Activated naive CD4-positive, alpha-beta T cell treated with anti-CD3 and anti-CD28 coated beads, Interleukin-2, amount 10 ng/mL, durations not matched to agents 7 days and 5 days (primary cell): ENCODE results near the gene ADK.

Experiments used
- CTCF ChIA-PET: fragments of 350-600 bp; sonication (Branson Sonifier 250); formaldehyde crosslinking; loops from one replicate; lab custom pipeline; 2021; ENCODE audit warnings: antibody characterized with exemption; lab: Charles Lee
- DNase-seq: peaks from one replicate; pipeline ENCODE4 v3.0.0-alpha.2; 2020
- H3K27ac Mint-ChIP-seq: one replicate; pipeline ENCODE4 v1.8.0; 2021; ENCODE audit warnings: mild to moderate bottlenecking, moderate library complexity, mixed read lengths
- H3K27me3 Mint-ChIP-seq: one replicate; pipeline ENCODE4 v1.8.0; 2021; ENCODE audit warnings: mild to moderate bottlenecking, mixed read lengths
- H3K36me3 Mint-ChIP-seq: one replicate; pipeline ENCODE4 v1.8.0; 2021; ENCODE audit warnings: mixed read lengths
- H3K4me1 Mint-ChIP-seq: one replicate; pipeline ENCODE4 v1.8.0; 2021; ENCODE audit warnings: mixed read lengths
- H3K4me3 Mint-ChIP-seq: one replicate; pipeline ENCODE4 v1.8.0; 2021; ENCODE audit warnings: mild to moderate bottlenecking, moderate library complexity, mixed read lengths
- H3K9me3 Mint-ChIP-seq: one replicate; pipeline ENCODE4 v1.8.0; 2021; ENCODE audit warnings: mixed read lengths

The ADK gene

GRCh38 chr10:74733612-74734011, 582.6 kb downstream of the ADK start:
- H3K4me1 Mint-ChIP-seq: peaks cover 7% of the 10 kb centered on the region
- H3K9me3 Mint-ChIP-seq: peaks cover 2% of the 10 kb centered on the region
- no peaks in the 10 kb centered on the region for H3K27me3 Mint-ChIP-seq
- no peak for DNase-seq
- H3K36me3 Mint-ChIP-seq: no peaks in the 10 kb centered on the region
- no peak overlapping the region for H3K4me3 Mint-ChIP-seq
- H3K27ac Mint-ChIP-seq: no peak overlapping the region
- CTCF ChIA-PET: no interaction called here

GRCh38 chr10:74736029-74736428, 585.0 kb downstream of the ADK start:
- no peaks in the 10 kb centered on the region for H3K36me3 Mint-ChIP-seq
- H3K4me3 Mint-ChIP-seq: no peak overlapping the region
- no peak overlapping the region for H3K27ac Mint-ChIP-seq
- DNase-seq: no peak
- H3K4me1 Mint-ChIP-seq: peaks cover 20% of the 10 kb centered on the region
- peaks cover 2% of the 10 kb centered on the region for H3K9me3 Mint-ChIP-seq
- CTCF ChIA-PET: interaction anchor here (0.6 kb wide), 1 partner anchor 399 kb away, joined by 3 read pairs; no protein-coding TSS in a partner anchor
- H3K27me3 Mint-ChIP-seq: no peaks in the 10 kb centered on the region

GRCh38 chr10:74738052-74738451, 587.0 kb downstream of the ADK start:
- Mint-ChIP-seq H3K36me3 (no peaks in the 10 kb centered on the region), H3K27me3 (no peaks in the 10 kb centered on the region), H3K27ac (no peak overlapping the region), H3K9me3 (peaks cover 2% of the 10 kb centered on the region), H3K4me1 (peaks cover 20% of the 10 kb centered on the region), H3K4me3 (no peak overlapping the region)
- CTCF ChIA-PET: interaction anchor here (0.6 to 4.0 kb wide), 29 partner anchors 8 to 490 kb away, joined by 3 to 40 read pairs (median 3); a partner anchor contains a TSS
- DNase-seq: no peak

- no peak overlapping the region for H3K27ac Mint-ChIP-seq
- no peaks in the 10 kb centered on the region for H3K27me3 Mint-ChIP-seq
- H3K36me3 Mint-ChIP-seq: no peaks in the 10 kb centered on the region
- DNase-seq: no peak
- no peak overlapping the region for H3K4me3 Mint-ChIP-seq
- peaks cover 2% of the 10 kb centered on the region for H3K9me3 Mint-ChIP-seq
- H3K4me1 Mint-ChIP-seq: peaks cover 20% of the 10 kb centered on the region
- CTCF ChIA-PET: interaction anchor here (0.6 to 4.0 kb wide), 34 partner anchors 8 to 487 kb away, joined by 3 to 40 read pairs (median 3); a partner anchor contains a TSS
Observed at GRCh38 chr10:74738542-74738941, 587.5 kb downstream of the ADK start.

GRCh38 chr10:74738985-74739567, 588.1 kb downstream of the ADK start:
- H3K27ac Mint-ChIP-seq: peak overlapping the region; percentile 75
- no peaks in the 10 kb centered on the region for H3K27me3 Mint-ChIP-seq
- no peaks in the 10 kb centered on the region for H3K9me3 Mint-ChIP-seq
- H3K4me1 Mint-ChIP-seq: peaks cover 20% of the 10 kb centered on the region
- no peak overlapping the region for H3K4me3 Mint-ChIP-seq
- peak; percentile 51 for DNase-seq
- CTCF ChIA-PET: interaction anchor here (0.7 to 4.0 kb wide), 30 partner anchors 9 to 487 kb away, joined by 3 to 40 read pairs (median 3); no protein-coding TSS in a partner anchor
- H3K36me3 Mint-ChIP-seq: no peaks in the 10 kb centered on the region

- CTCF ChIA-PET: no interaction called here
Observed at GRCh38 chr10:74743401-74743800, 592.4 kb downstream of the ADK start.

GRCh38 chr10:74745449-74745848, 594.4 kb downstream of the ADK start:
- Mint-ChIP-seq H3K9me3 (no peaks in the 10 kb centered on the region), H3K36me3 (no peaks in the 10 kb centered on the region), H3K27me3 (no peaks in the 10 kb centered on the region), H3K27ac (no peak overlapping the region), H3K4me3 (no peak overlapping the region), H3K4me1 (no peaks in the 10 kb centered on the region)
- CTCF ChIA-PET: interaction anchor here (0.9 kb wide), 1 partner anchor 276 kb away, joined by 3 read pairs; no protein-coding TSS in a partner anchor
- DNase-seq: no peak

More at GRCh38 chr10:74743401-74743800, 592.4 kb downstream of the ADK start:
- DNase-seq: no peak
- Mint-ChIP-seq H3K36me3 (no peaks in the 10 kb centered on the region), H3K9me3 (no peaks in the 10 kb centered on the region), H3K4me3 (no peak overlapping the region), H3K27me3 (no peaks in the 10 kb centered on the region), H3K27ac (no peak overlapping the region), H3K4me1 (peaks cover 15% of the 10 kb centered on the region)

GRCh38 chr10:74746813-74747212, 595.8 kb downstream of the ADK start:
- CTCF ChIA-PET: interaction anchor here (0.6 to 0.9 kb wide), 2 partner anchors 9 to 24 kb away, joined by 3 read pairs; no protein-coding TSS in a partner anchor

GRCh38 chr10:74748468-74749031, 597.5 kb downstream of the ADK start:
- no peaks in the 10 kb centered on the region for H3K4me1 Mint-ChIP-seq
- CTCF ChIA-PET: interaction anchor here (1.6 kb wide), 1 partner anchor 10 kb away, joined by 9 read pairs; no protein-coding TSS in a partner anchor
- DNase-seq: no peak
- no peaks in the 10 kb centered on the region for H3K9me3 Mint-ChIP-seq
- H3K4me3 Mint-ChIP-seq: no peak overlapping the region
- no peaks in the 10 kb centered on the region for H3K36me3 Mint-ChIP-seq
- no peaks in the 10 kb centered on the region for H3K27me3 Mint-ChIP-seq
- no peak overlapping the region for H3K27ac Mint-ChIP-seq

More at GRCh38 chr10:74746813-74747212, 595.8 kb downstream of the ADK start:
- H3K9me3 Mint-ChIP-seq: no peaks in the 10 kb centered on the region
- no peak for DNase-seq
- no peaks in the 10 kb centered on the region for H3K36me3 Mint-ChIP-seq
- H3K4me1 Mint-ChIP-seq: no peaks in the 10 kb centered on the region
- H3K27ac Mint-ChIP-seq: no peak overlapping the region
- no peak overlapping the region for H3K4me3 Mint-ChIP-seq
- H3K27me3 Mint-ChIP-seq: no peaks in the 10 kb centered on the region

- H3K9me3 Mint-ChIP-seq: no peaks in the 10 kb centered on the region
- H3K27ac Mint-ChIP-seq: no peak overlapping the region
- H3K27me3 Mint-ChIP-seq: no peaks in the 10 kb centered on the region
- CTCF ChIA-PET: interaction anchor here (1.0 to 1.6 kb wide), 2 partner anchors 12 kb away, joined by 3 read pairs; no protein-coding TSS in a partner anchor
- H3K36me3 Mint-ChIP-seq: no peaks in the 10 kb centered on the region
- H3K4me3 Mint-ChIP-seq: no peak overlapping the region
- DNase-seq: no peak
- peaks cover 6% of the 10 kb centered on the region for H3K4me1 Mint-ChIP-seq
Observed at GRCh38 chr10:74750848-74751274, 599.8 kb downstream of the ADK start.

- DNase-seq: no peak
- Mint-ChIP-seq H3K4me3 (no peak overlapping the region), H3K9me3 (no peaks in the 10 kb centered on the region), H3K4me1 (peaks cover 6% of the 10 kb centered on the region), H3K27me3 (no peaks in the 10 kb centered on the region), H3K27ac (no peak overlapping the region), H3K36me3 (no peaks in the 10 kb centered on the region)
- CTCF ChIA-PET: interaction anchor here (1.1 kb wide), 1 partner anchor 14 kb away, joined by 3 read pairs; no protein-coding TSS in a partner anchor
Observed at GRCh38 chr10:74752371-74753040, 601.5 kb downstream of the ADK start.

- no peaks in the 10 kb centered on the region for H3K9me3 Mint-ChIP-seq
- no peaks in the 10 kb centered on the region for H3K27me3 Mint-ChIP-seq
- peaks cover 6% of the 10 kb centered on the region for H3K4me1 Mint-ChIP-seq
- H3K27ac Mint-ChIP-seq: no peak overlapping the region
- no peak for DNase-seq
- CTCF ChIA-PET: interaction anchor here (1.0 to 2.7 kb wide), 3 partner anchors 15 to 487 kb away, joined by 3 to 12 read pairs (median 3); no protein-coding TSS in a partner anchor
- no peaks in the 10 kb centered on the region for H3K36me3 Mint-ChIP-seq
- no peak overlapping the region for H3K4me3 Mint-ChIP-seq
Observed at GRCh38 chr10:74753442-74754211, 602.6 kb downstream of the ADK start.

GRCh38 chr10:74754381-74754821, 603.4 kb downstream of the ADK start:
- H3K4me3 Mint-ChIP-seq: no peak overlapping the region
- H3K9me3 Mint-ChIP-seq: no peaks in the 10 kb centered on the region
- H3K4me1 Mint-ChIP-seq: peaks cover 6% of the 10 kb centered on the region
- H3K27ac Mint-ChIP-seq: no peak overlapping the region
- no peak for DNase-seq
- H3K27me3 Mint-ChIP-seq: no peaks in the 10 kb centered on the region
- H3K36me3 Mint-ChIP-seq: no peaks in the 10 kb centered on the region
- CTCF ChIA-PET: interaction anchor here (1.0 to 2.7 kb wide), 2 partner anchors 16 to 488 kb away, joined by 3 to 12 read pairs; no protein-coding TSS in a partner anchor
